Mammary epithelial cell (primary cell): Measurements from ENCODE around the gene WDR20.

Experiments used
- CTCF ChIP-seq, 2 donors: IDR thresholded peaks in 1 of 2; conservative IDR thresholded peaks in 1 of 2; 2 replicates each; pipeline ENCODE4 v1.5.1; 2011 to 2012; ENCODE audit warnings: inconsistent platforms in 2 of 2, low read length in 2 of 2, mild to moderate bottlenecking in 2 of 2, control low read depth in 1 of 2, low read depth in 1 of 2; ENCODE audit not compliant: insufficient read depth in 1 of 2; ENCODE audit errors: extremely low read depth in 1 of 2
- EZH2 ChIP-seq: IDR thresholded peaks from 2 replicates; pipeline ENCODE4 v1.6.1; 2012; ENCODE audit warnings: low read length, inconsistent platforms, borderline replicate concordance

GRCh38 chr14:102239231-102239630, 99.5 kb downstream of the WDR20 start:
- TF ChIP-seq CTCF (conservative IDR thresholded peaks at IDR 0.05 in 1 of 2, IDR thresholded peaks at IDR 0.05 in 1 of 2; ENCODE audit: extremely low read depth in 1 of 2, insufficient read depth in 1 of 2, low read depth in 1 of 2, low read length in 2 of 2) (no peak), EZH2 (no peak)
